SK-N-SH (cell line): ENCODE results near the gene RBP5. TPM values are rescaled to one million over a fixed set of nuclear protein-coding genes. Genes with fewer than 3 reads are reported as not detected.

Experiments used
- CTCF ChIA-PET: fragments of 300-600, 350-600 bp; formaldehyde crosslinking; extraction: SDS; loops from one replicate; lab custom pipeline; 2021; lab: Yijun Ruan, JAX
- POLR2A ChIA-PET: fragments of 350-600 bp; sonication (Branson Sonifier 250); formaldehyde crosslinking; extraction: SDS; loops from one replicate; lab custom pipeline; 2020; ENCODE audit warnings: antibody characterized with exemption, inconsistent platforms; lab: Yijun Ruan, JAX
- DNase-seq: peaks from one replicate; pipeline ENCODE4 v3.0.0; 2012
- H2AFZ ChIP-seq: fragments of 200-600 bp; sonication (generic); 2 replicates; pipeline ENCODE4 v1.8.1; 2016; ENCODE audit warnings: antibody characterized with exemption, mild to moderate bottlenecking, low read depth
- H3F3A ChIP-seq: fragments of 200-600 bp; sonication (generic); replicated peaks from 2 replicates; pipeline ENCODE3; 2016; ENCODE audit warnings: antibody characterized with exemption, mild to moderate bottlenecking; ENCODE audit not compliant: insufficient read depth
- H3K27ac ChIP-seq, 2 experiments: fragments of 200-500 bp in 1 of 2; fragments of 200-600 bp in 1 of 2; sonication (Bioruptor generic) in 1 of 2; sonication (generic), shearing (Covaris generic) in 1 of 2; 2 replicates each; pipeline versions ENCODE4 v1.5.1 to v1.6.1; 2014 to 2016; ENCODE audit warnings: low read depth in 2 of 2, inconsistent platforms in 1 of 2, low read length in 1 of 2, mild to moderate bottlenecking in 1 of 2, mixed read lengths in 1 of 2
- H3K27me3 ChIP-seq: fragments of 200-600 bp; sonication (generic), shearing (Covaris generic); 2 replicates; pipeline ENCODE4 v1.6.1; 2016; ENCODE audit warnings: mixed run types; ENCODE audit not compliant: insufficient read depth
- H3K36me3 ChIP-seq, 2 experiments: fragments of 200-500 bp in 1 of 2; fragments of 200-600 bp in 1 of 2; sonication (Bioruptor generic) in 1 of 2; sonication (generic) in 1 of 2; replicated peaks in 1 of 2; 2 replicates each; pipeline versions ENCODE3 to v1.5.1; 2014 to 2016; ENCODE audit warnings: low read length in 1 of 2, mild to moderate bottlenecking in 1 of 2; ENCODE audit not compliant: insufficient read depth in 2 of 2, control insufficient read depth in 1 of 2
- H3K4me1 ChIP-seq, 2 experiments: fragments of 200-500 bp in 1 of 2; fragments of 200-600 bp in 1 of 2; sonication (Bioruptor generic) in 1 of 2; sonication (generic), shearing (Covaris generic) in 1 of 2; 2 replicates each; pipeline versions ENCODE4 v1.5.1 to v1.6.1; 2014 to 2016; ENCODE audit warnings: low read depth in 1 of 2, low read length in 1 of 2, mixed run types in 1 of 2; ENCODE audit not compliant: insufficient read depth in 2 of 2, control insufficient read depth in 1 of 2
- H3K4me2 ChIP-seq: fragments of 200-600 bp; sonication (generic), shearing (Covaris generic); 2 replicates; pipeline ENCODE4 v1.6.1; 2017; ENCODE audit warnings: mixed run types
- H3K4me3 ChIP-seq, 2 experiments: fragments of 200-500 bp in 1 of 2; fragments of 200-600 bp in 1 of 2; sonication (Bioruptor generic) in 1 of 2; sonication (generic), shearing (Covaris generic) in 1 of 2; 2 replicates each; pipeline versions ENCODE4 v1.5.1 to v1.8.1; 2014 to 2016; ENCODE audit warnings: low read depth in 2 of 2, inconsistent platforms in 1 of 2, low read length in 1 of 2, mild to moderate bottlenecking in 1 of 2, mixed read lengths in 1 of 2, moderate library complexity in 1 of 2
- H3K79me2 ChIP-seq: fragments of 200-600 bp; sonication (generic); 2 replicates; pipeline ENCODE4 v1.8.1; 2017; ENCODE audit warnings: mild to moderate bottlenecking; ENCODE audit not compliant: insufficient read depth
- H3K9ac ChIP-seq: fragments of 200-600 bp; sonication (generic); 2 replicates; pipeline ENCODE4 v1.6.1; 2017; ENCODE audit warnings: mixed run types
- H3K9me2 ChIP-seq: fragments of 200-600 bp; sonication (generic); 2 replicates; pipeline ENCODE4 v1.6.1; 2017; ENCODE audit warnings: mixed run types
- H3K9me3 ChIP-seq: fragments of 200-600 bp; sonication (generic); 2 replicates; pipeline ENCODE4 v1.6.1; 2017; ENCODE audit warnings: mixed run types, mild to moderate bottlenecking, moderate library complexity
- H4K20me1 ChIP-seq: fragments of 200-600 bp; sonication (generic); 2 replicates; pipeline ENCODE4 v1.6.1; 2017; ENCODE audit warnings: mild to moderate bottlenecking, mixed run types; ENCODE audit not compliant: insufficient read depth
- CHD2 ChIP-seq: fragments of 150-350 bp; IDR thresholded peaks from 2 replicates; pipeline ENCODE4 v1.6.1; 2018; ENCODE audit warnings: low read length; ENCODE audit not compliant: partially characterized antibody
- EP300 ChIP-seq, 2 experiments: IDR thresholded peaks; 2 replicates each; pipeline versions ENCODE4 v1.4.0 to v1.6.1; 2012; ENCODE audit warnings: borderline replicate concordance in 1 of 2, low read depth in 1 of 2, low read length in 1 of 2
- FOSL2 ChIP-seq: IDR thresholded peaks from 2 replicates; pipeline ENCODE4 v1.4.0; 2012; ENCODE audit warnings: low read depth, mild to moderate bottlenecking, moderate library complexity, borderline replicate concordance
- FOXJ3 ChIP-seq: sonication (generic); formaldehyde crosslinking; IDR thresholded peaks from 2 replicates; pipeline ENCODE4 v1.5.1; 2020; ENCODE audit warnings: mild to moderate bottlenecking, missing genetic modification reagents
- FOXM1 ChIP-seq: IDR thresholded peaks from 2 replicates; pipeline ENCODE4 v1.4.0; 2012; ENCODE audit warnings: low read depth, mild to moderate bottlenecking
- GATA2 ChIP-seq: sonication (generic); formaldehyde crosslinking; IDR thresholded peaks from 2 replicates; pipeline ENCODE4 v1.5.0; 2020; ENCODE audit warnings: mild to moderate bottlenecking, missing genetic modification reagents
- JUND ChIP-seq: IDR thresholded peaks from 2 replicates; pipeline ENCODE4 v1.4.0; 2012
- MEF2A ChIP-seq: IDR thresholded peaks from 2 replicates; pipeline ENCODE4 v1.4.0; 2012; ENCODE audit warnings: low read depth, borderline replicate concordance
- MXI1 ChIP-seq: IDR thresholded peaks from 2 replicates; pipeline ENCODE4 v1.6.1; 2012; ENCODE audit warnings: mild to moderate bottlenecking, low read depth, low read length, improper control_type of control experiment
- NRF1 ChIP-seq: IDR thresholded peaks from 2 replicates; pipeline ENCODE4 v1.6.1; 2012; ENCODE audit warnings: low read depth, mild to moderate bottlenecking, low read length
- POLR2AphosphoS5 ChIP-seq: IDR thresholded peaks from 2 replicates; pipeline ENCODE4 v1.6.1; 2012; ENCODE audit warnings: low read depth, low read length
- RAD21 ChIP-seq: IDR thresholded peaks from 2 replicates; pipeline ENCODE4 v1.6.1; 2012; ENCODE audit warnings: mild to moderate bottlenecking, low read length
- RCOR1 ChIP-seq: fragments of 150-350 bp; IDR thresholded peaks from 2 replicates; pipeline ENCODE4 v1.6.1; 2017; ENCODE audit warnings: antibody characterized with exemption, low read length
- RFX5 ChIP-seq: IDR thresholded peaks from 2 replicates; pipeline ENCODE4 v1.6.1; 2012; ENCODE audit warnings: mild to moderate bottlenecking, improper control_type of control experiment, low read length
- SIN3A ChIP-seq: IDR thresholded peaks from 2 replicates; pipeline ENCODE4 v1.6.1; 2012; ENCODE audit warnings: low read depth, mild to moderate bottlenecking, low read length, moderate library complexity, borderline replicate concordance
- WGBS: methylation state at CpG from one replicate; pipeline ENCODE4 v1.1.6; 2017; ENCODE audit warnings: low lambda C conversion rate; 5-methylcytosine and 5-hydroxymethylcytosine counted together
- polyA plus RNA-seq, 3 experiments: library from polyadenylated mRNA; depleted of rRNA; stranded (reverse); fragments of >200 nt; gene quantifications; 2 replicates each; pipeline ENCODE4 v1.2.3, GENCODE V29; 2012
- TF ChIP-seq, protein P1 (sequence below): IDR thresholded peaks from 2 replicates; pipeline ENCODE4 v1.4.0; 2012; ENCODE audit warnings: low read depth, borderline replicate concordance
- TF ChIP-seq, protein P2 (sequence below): IDR thresholded peaks from 2 replicates; pipeline ENCODE4 v1.6.1; 2012; ENCODE audit warnings: mild to moderate bottlenecking, low read depth, low read length, moderate library complexity
- TF ChIP-seq, protein P3 (sequence below): fragments of 200-600 bp; sonication (generic); IDR thresholded peaks from 2 replicates; pipeline ENCODE4 v1.6.1; 2017; ENCODE audit warnings: antibody characterized with exemption, mild to moderate bottlenecking, moderate library complexity

Gene RBP5
- polyA plus RNA-seq, 1 of the 3 experiments (the other 2 are of a cell fraction), result 0.12 TPM

DNA sequence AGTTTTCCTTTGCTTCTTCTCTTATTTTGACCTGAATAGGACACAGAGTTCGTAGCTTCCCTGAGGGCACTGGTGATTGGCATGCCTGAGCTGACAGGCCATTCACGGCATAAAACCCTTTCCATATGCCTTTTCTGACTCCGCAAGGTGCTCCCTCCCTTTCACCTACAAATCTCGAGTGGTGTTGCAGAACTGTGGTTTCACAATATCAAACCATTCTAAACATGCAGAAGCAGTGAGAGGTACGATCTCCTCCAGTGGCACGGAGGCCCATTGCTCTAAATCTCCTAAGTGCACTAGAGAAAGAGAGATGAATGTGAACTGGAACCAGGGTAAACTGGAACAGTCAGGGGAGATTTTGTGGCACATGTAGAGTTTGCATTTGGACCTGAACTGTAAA is 25.4 kb upstream of the RBP5 start (continued):
- no peak for TF ChIP-seq MXI1
- TF ChIP-seq RAD21, result no peak
- TF ChIP-seq, protein P1, sequence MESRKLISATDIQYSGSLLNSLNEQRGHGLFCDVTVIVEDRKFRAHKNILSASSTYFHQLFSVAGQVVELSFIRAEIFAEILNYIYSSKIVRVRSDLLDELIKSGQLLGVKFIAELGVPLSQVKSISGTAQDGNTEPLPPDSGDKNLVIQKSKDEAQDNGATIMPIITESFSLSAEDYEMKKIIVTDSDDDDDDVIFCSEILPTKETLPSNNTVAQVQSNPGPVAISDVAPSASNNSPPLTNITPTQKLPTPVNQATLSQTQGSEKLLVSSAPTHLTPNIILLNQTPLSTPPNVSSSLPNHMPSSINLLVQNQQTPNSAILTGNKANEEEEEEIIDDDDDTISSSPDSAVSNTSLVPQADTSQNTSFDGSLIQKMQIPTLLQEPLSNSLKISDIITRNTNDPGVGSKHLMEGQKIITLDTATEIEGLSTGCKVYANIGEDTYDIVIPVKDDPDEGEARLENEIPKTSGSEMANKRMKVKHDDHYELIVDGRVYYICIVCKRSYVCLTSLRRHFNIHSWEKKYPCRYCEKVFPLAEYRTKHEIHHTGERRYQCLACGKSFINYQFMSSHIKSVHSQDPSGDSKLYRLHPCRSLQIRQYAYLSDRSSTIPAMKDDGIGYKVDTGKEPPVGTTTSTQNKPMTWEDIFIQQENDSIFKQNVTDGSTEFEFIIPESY, result no peak
- TF ChIP-seq MEF2A, result no peak
- TF ChIP-seq SIN3A, result no peak

- CTCF ChIA-PET, result interaction anchor here (1.0 to 4.5 kb wide), 6 partner anchors 8 to 40 kb away, joined by 3 to 49 read pairs (median 6); partner anchors contain the start of gene PEX5
- Histone ChIP-seq H3K9me3 (no peaks in the 10 kb centered on the region), H3K27ac (no peak overlapping the region), H4K20me1 (no peaks in the 10 kb centered on the region), H2AFZ (no peak overlapping the region), H3K9ac (no peak overlapping the region), H3K36me3 (peaks cover 0 to 10% of the 10 kb centered on the region in 2 experiments), H3F3A (no peaks in the 10 kb centered on the region), H3K27me3 (no peaks in the 10 kb centered on the region)
- POLR2A ChIA-PET, result no interaction called here
- 69% methylated on average over 3 of the region's 4 CpGs for WGBS
- TF ChIP-seq RAD21 (no peak), CHD2 (no peak), RFX5 (no peak), POLR2AphosphoS5 (no peak), JUND (no peak), RCOR1 (no peak), FOXM1 (no peak), NRF1 (no peak), MXI1 (no peak), GATA2 (no peak), FOXJ3 (no peak), FOSL2 (no peak), EP300 (IDR thresholded peaks at IDR 0.05; ENCODE audit: borderline replicate concordance in 1 of 2, low read depth in 1 of 2, low read length in 1 of 2) (no peak)
- TF ChIP-seq, protein P1, result no peak
- TF ChIP-seq, protein P2, sequence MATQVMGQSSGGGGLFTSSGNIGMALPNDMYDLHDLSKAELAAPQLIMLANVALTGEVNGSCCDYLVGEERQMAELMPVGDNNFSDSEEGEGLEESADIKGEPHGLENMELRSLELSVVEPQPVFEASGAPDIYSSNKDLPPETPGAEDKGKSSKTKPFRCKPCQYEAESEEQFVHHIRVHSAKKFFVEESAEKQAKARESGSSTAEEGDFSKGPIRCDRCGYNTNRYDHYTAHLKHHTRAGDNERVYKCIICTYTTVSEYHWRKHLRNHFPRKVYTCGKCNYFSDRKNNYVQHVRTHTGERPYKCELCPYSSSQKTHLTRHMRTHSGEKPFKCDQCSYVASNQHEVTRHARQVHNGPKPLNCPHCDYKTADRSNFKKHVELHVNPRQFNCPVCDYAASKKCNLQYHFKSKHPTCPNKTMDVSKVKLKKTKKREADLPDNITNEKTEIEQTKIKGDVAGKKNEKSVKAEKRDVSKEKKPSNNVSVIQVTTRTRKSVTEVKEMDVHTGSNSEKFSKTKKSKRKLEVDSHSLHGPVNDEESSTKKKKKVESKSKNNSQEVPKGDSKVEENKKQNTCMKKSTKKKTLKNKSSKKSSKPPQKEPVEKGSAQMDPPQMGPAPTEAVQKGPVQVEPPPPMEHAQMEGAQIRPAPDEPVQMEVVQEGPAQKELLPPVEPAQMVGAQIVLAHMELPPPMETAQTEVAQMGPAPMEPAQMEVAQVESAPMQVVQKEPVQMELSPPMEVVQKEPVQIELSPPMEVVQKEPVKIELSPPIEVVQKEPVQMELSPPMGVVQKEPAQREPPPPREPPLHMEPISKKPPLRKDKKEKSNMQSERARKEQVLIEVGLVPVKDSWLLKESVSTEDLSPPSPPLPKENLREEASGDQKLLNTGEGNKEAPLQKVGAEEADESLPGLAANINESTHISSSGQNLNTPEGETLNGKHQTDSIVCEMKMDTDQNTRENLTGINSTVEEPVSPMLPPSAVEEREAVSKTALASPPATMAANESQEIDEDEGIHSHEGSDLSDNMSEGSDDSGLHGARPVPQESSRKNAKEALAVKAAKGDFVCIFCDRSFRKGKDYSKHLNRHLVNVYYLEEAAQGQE, result no peak
- TF ChIP-seq, protein P3, sequence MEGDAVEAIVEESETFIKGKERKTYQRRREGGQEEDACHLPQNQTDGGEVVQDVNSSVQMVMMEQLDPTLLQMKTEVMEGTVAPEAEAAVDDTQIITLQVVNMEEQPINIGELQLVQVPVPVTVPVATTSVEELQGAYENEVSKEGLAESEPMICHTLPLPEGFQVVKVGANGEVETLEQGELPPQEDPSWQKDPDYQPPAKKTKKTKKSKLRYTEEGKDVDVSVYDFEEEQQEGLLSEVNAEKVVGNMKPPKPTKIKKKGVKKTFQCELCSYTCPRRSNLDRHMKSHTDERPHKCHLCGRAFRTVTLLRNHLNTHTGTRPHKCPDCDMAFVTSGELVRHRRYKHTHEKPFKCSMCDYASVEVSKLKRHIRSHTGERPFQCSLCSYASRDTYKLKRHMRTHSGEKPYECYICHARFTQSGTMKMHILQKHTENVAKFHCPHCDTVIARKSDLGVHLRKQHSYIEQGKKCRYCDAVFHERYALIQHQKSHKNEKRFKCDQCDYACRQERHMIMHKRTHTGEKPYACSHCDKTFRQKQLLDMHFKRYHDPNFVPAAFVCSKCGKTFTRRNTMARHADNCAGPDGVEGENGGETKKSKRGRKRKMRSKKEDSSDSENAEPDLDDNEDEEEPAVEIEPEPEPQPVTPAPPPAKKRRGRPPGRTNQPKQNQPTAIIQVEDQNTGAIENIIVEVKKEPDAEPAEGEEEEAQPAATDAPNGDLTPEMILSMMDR, result no peak
- TF ChIP-seq, all 33 proteins: peak for 0
- Histone ChIP-seq H3K79me2 (no peaks in the 10 kb centered on the region), H3K4me1 (peaks cover 0 to 33% of the 10 kb centered on the region in 2 experiments; a peak in 2 of 4 replicates), H3K4me2 (no peak overlapping the region), H3K9me2 (no peaks in the 10 kb centered on the region), H3K4me3 (no peak overlapping the region)
- DNase-seq, result no peak
Measured at GRCh38 chr12:7152818-7153217, 24.1 kb upstream of the RBP5 start.
